T-helper 2 cell treated with Interferon-gamma antibody and Interleukin-4, amounts not matched to agents 5 μg/mL and 100 μg/mL, for 36 hours (primary cell): ENCODE results near the gene PLEKHG5.

Source experiments
- DNase-seq: peaks from one replicate; pipeline ENCODE4 v3.0.0; 2021; ENCODE audit warnings: low spot score
- H3K27ac Mint-ChIP-seq: one replicate; pipeline ENCODE4 v1.8.0; 2021; ENCODE audit warnings: mild to moderate bottlenecking, mixed read lengths
- H3K27me3 Mint-ChIP-seq: one replicate; pipeline ENCODE4 v1.8.0; 2021; ENCODE audit warnings: low read depth, mixed read lengths
- H3K36me3 Mint-ChIP-seq: one replicate; pipeline ENCODE4 v1.8.0; 2021; ENCODE audit warnings: low read depth, mixed read lengths
- H3K4me1 Mint-ChIP-seq: one replicate; pipeline ENCODE4 v1.8.0; 2021; ENCODE audit warnings: low read depth, mixed read lengths
- H3K4me3 Mint-ChIP-seq: one replicate; pipeline ENCODE4 v1.8.0; 2022; ENCODE audit warnings: mild to moderate bottlenecking, moderate library complexity, mixed read lengths
- H3K9me3 Mint-ChIP-seq: one replicate; pipeline ENCODE4 v1.8.0; 2021; ENCODE audit warnings: mixed read lengths

The PLEKHG5 gene

GRCh38 chr1:6485168-6486101, 6.0 kb downstream of the PLEKHG5 start:
- no peaks in the 10 kb centered on the region for H3K36me3 Mint-ChIP-seq
- no peaks in the 10 kb centered on the region for H3K9me3 Mint-ChIP-seq
- peaks cover 46% of the 10 kb centered on the region for H3K27me3 Mint-ChIP-seq
- DNase-seq, result no peak
- no peak overlapping the region for H3K27ac Mint-ChIP-seq
- H3K4me1 Mint-ChIP-seq, result peaks cover 9% of the 10 kb centered on the region
- no peak overlapping the region for H3K4me3 Mint-ChIP-seq

GRCh38 chr1:6484826-6485167, 6.7 kb downstream of the PLEKHG5 start:
- DNase-seq, result no peak
- no peaks in the 10 kb centered on the region for H3K36me3 Mint-ChIP-seq
- H3K4me1 Mint-ChIP-seq, result peaks cover 7% of the 10 kb centered on the region
- no peak overlapping the region for H3K4me3 Mint-ChIP-seq
- H3K9me3 Mint-ChIP-seq, result no peaks in the 10 kb centered on the region
- H3K27ac Mint-ChIP-seq, result no peak overlapping the region
- H3K27me3 Mint-ChIP-seq, result peaks cover 46% of the 10 kb centered on the region

GRCh38 chr1:6483761-6484117, 7.7 kb downstream of the PLEKHG5 start:
- H3K4me1 Mint-ChIP-seq, result peaks cover 7% of the 10 kb centered on the region
- no peak overlapping the region for H3K4me3 Mint-ChIP-seq
- no peaks in the 10 kb centered on the region for H3K9me3 Mint-ChIP-seq
- H3K27ac Mint-ChIP-seq, result no peak overlapping the region
- DNase-seq, result no peak
- H3K27me3 Mint-ChIP-seq, result peaks cover 46% of the 10 kb centered on the region
- H3K36me3 Mint-ChIP-seq, result no peaks in the 10 kb centered on the region

GRCh38 chr1:6483017-6483760, 8.3 kb downstream of the PLEKHG5 start:
- no peaks in the 10 kb centered on the region for H3K36me3 Mint-ChIP-seq
- no peak overlapping the region for H3K27ac Mint-ChIP-seq
- peaks cover 7% of the 10 kb centered on the region for H3K4me1 Mint-ChIP-seq
- H3K9me3 Mint-ChIP-seq, result no peaks in the 10 kb centered on the region
- DNase-seq, result no peak
- no peak overlapping the region for H3K4me3 Mint-ChIP-seq
- H3K27me3 Mint-ChIP-seq, result peaks cover 44% of the 10 kb centered on the region

- peaks cover 34% of the 10 kb centered on the region for H3K27me3 Mint-ChIP-seq
Measured at GRCh38 chr1:6481820-6482219, 9.6 kb downstream of the PLEKHG5 start.

GRCh38 chr1:6477039-6477820, 14.2 kb downstream of the PLEKHG5 start:
- no peak overlapping the region for H3K4me3 Mint-ChIP-seq

More at GRCh38 chr1:6481820-6482219, 9.6 kb downstream of the PLEKHG5 start:
- H3K36me3 Mint-ChIP-seq, result no peaks in the 10 kb centered on the region
- no peak overlapping the region for H3K4me3 Mint-ChIP-seq
- no peak for DNase-seq
- H3K4me1 Mint-ChIP-seq, result peaks cover 5% of the 10 kb centered on the region
- no peak overlapping the region for H3K27ac Mint-ChIP-seq
- no peaks in the 10 kb centered on the region for H3K9me3 Mint-ChIP-seq

GRCh38 chr1:6476483-6476882, 15.0 kb downstream of the PLEKHG5 start:
- no peak overlapping the region for H3K27ac Mint-ChIP-seq
- no peaks in the 10 kb centered on the region for H3K27me3 Mint-ChIP-seq
- H3K9me3 Mint-ChIP-seq, result no peaks in the 10 kb centered on the region
- no peak overlapping the region for H3K4me3 Mint-ChIP-seq
- DNase-seq, result no peak
- H3K4me1 Mint-ChIP-seq, result peaks cover 1% of the 10 kb centered on the region
- H3K36me3 Mint-ChIP-seq, result no peaks in the 10 kb centered on the region

More at GRCh38 chr1:6477039-6477820, 14.2 kb downstream of the PLEKHG5 start:
- no peak for DNase-seq
- no peaks in the 10 kb centered on the region for H3K9me3 Mint-ChIP-seq
- no peak overlapping the region for H3K27ac Mint-ChIP-seq
- H3K36me3 Mint-ChIP-seq, result no peaks in the 10 kb centered on the region
- peaks cover 1% of the 10 kb centered on the region for H3K4me1 Mint-ChIP-seq
- peaks cover 4% of the 10 kb centered on the region for H3K27me3 Mint-ChIP-seq

- H3K9me3 Mint-ChIP-seq, result no peaks in the 10 kb centered on the region
- H3K36me3 Mint-ChIP-seq, result no peaks in the 10 kb centered on the region
- H3K27ac Mint-ChIP-seq, result no peak overlapping the region
- peaks cover 1% of the 10 kb centered on the region for H3K4me1 Mint-ChIP-seq
- no peaks in the 10 kb centered on the region for H3K27me3 Mint-ChIP-seq
- H3K4me3 Mint-ChIP-seq, result no peak overlapping the region
- DNase-seq, result peak; percentile 60
Measured at GRCh38 chr1:6475381-6476133, 15.9 kb downstream of the PLEKHG5 start.

GRCh38 chr1:6474815-6475282, 16.6 kb downstream of the PLEKHG5 start:
- no peak overlapping the region for H3K27ac Mint-ChIP-seq
- no peaks in the 10 kb centered on the region for H3K9me3 Mint-ChIP-seq
- H3K36me3 Mint-ChIP-seq, result no peaks in the 10 kb centered on the region
- no peak for DNase-seq
- H3K27me3 Mint-ChIP-seq, result no peaks in the 10 kb centered on the region
- H3K4me1 Mint-ChIP-seq, result peaks cover 1% of the 10 kb centered on the region
- H3K4me3 Mint-ChIP-seq, result no peak overlapping the region

GRCh38 chr1:6473974-6474814, 17.3 kb downstream of the PLEKHG5 start:
- Mint-ChIP-seq H3K4me3 (no peak overlapping the region), H3K4me1 (peaks cover 1% of the 10 kb centered on the region), H3K27me3 (no peaks in the 10 kb centered on the region), H3K9me3 (no peaks in the 10 kb centered on the region), H3K36me3 (no peaks in the 10 kb centered on the region), H3K27ac (no peak overlapping the region)
- no peak for DNase-seq

GRCh38 chr1:6473156-6473555, 18.3 kb downstream of the PLEKHG5 start:
- no peaks in the 10 kb centered on the region for H3K27me3 Mint-ChIP-seq

GRCh38 chr1:6472391-6472790, 19.1 kb downstream of the PLEKHG5 start:
- no peaks in the 10 kb centered on the region for H3K9me3 Mint-ChIP-seq
- peaks cover 1% of the 10 kb centered on the region for H3K4me1 Mint-ChIP-seq
- no peak for DNase-seq
- H3K4me3 Mint-ChIP-seq, result no peak overlapping the region
- no peaks in the 10 kb centered on the region for H3K27me3 Mint-ChIP-seq
- H3K36me3 Mint-ChIP-seq, result no peaks in the 10 kb centered on the region
- no peak overlapping the region for H3K27ac Mint-ChIP-seq

More at GRCh38 chr1:6473156-6473555, 18.3 kb downstream of the PLEKHG5 start:
- H3K36me3 Mint-ChIP-seq, result no peaks in the 10 kb centered on the region
- DNase-seq, result no peak
- no peak overlapping the region for H3K4me3 Mint-ChIP-seq
- H3K27ac Mint-ChIP-seq, result no peak overlapping the region
- no peaks in the 10 kb centered on the region for H3K9me3 Mint-ChIP-seq
- H3K4me1 Mint-ChIP-seq, result peaks cover 1% of the 10 kb centered on the region
